Trophoblast cell (in vitro differentiated cells and primary cell): Measurements from ENCODE around the gene RPL31.

Experiments
- DNase-seq, 2 donors: peaks; one replicate each; pipeline ENCODE4 v3.0.0-alpha.2; 2016
- H2AFZ ChIP-seq: 2 replicates; pipeline ENCODE4 v1.6.1; 2013; ENCODE audit warnings: low read length, moderate library complexity, mild to moderate bottlenecking; ENCODE audit not compliant: insufficient read depth, poor library complexity
- H2AK5ac ChIP-seq: 2 replicates; pipeline ENCODE4 v1.6.1; 2013; ENCODE audit warnings: mild to moderate bottlenecking, low read length
- H2BK120ac ChIP-seq: 2 replicates; pipeline ENCODE4 v1.6.1; 2013; ENCODE audit warnings: low read length, mild to moderate bottlenecking, moderate library complexity; ENCODE audit not compliant: insufficient read depth, poor library complexity
- H2BK12ac ChIP-seq: 2 replicates; pipeline ENCODE4 v1.6.1; 2013; ENCODE audit warnings: mild to moderate bottlenecking, low read length, moderate library complexity
- H2BK5ac ChIP-seq: 2 replicates; pipeline ENCODE4 v1.6.1; 2013; ENCODE audit warnings: low read length, low read depth, moderate library complexity, mild to moderate bottlenecking; ENCODE audit not compliant: poor library complexity
- H3K14ac ChIP-seq: 2 replicates; pipeline ENCODE4 v1.6.1; 2013; ENCODE audit warnings: mild to moderate bottlenecking, low read length
- H3K18ac ChIP-seq: 2 replicates; pipeline ENCODE4 v1.6.1; 2013; ENCODE audit warnings: mild to moderate bottlenecking, low read length
- H3K23ac ChIP-seq: 2 replicates; pipeline ENCODE4 v1.6.1; 2013; ENCODE audit warnings: low read length
- H3K27ac ChIP-seq: 2 replicates; pipeline ENCODE4 v1.5.1; 2013; ENCODE audit warnings: low read depth, mild to moderate bottlenecking, inconsistent platforms, low read length, moderate library complexity
- H3K27me3 ChIP-seq: 2 replicates; pipeline ENCODE4 v1.6.1; 2013; ENCODE audit warnings: inconsistent platforms, mild to moderate bottlenecking, low read length, moderate library complexity; ENCODE audit not compliant: insufficient read depth
- H3K36me3 ChIP-seq, 2 experiments: 1 replicate in 1 of 2; 2 replicates in 1 of 2; pipeline ENCODE4 v1.6.1; 2013; ENCODE audit warnings: low read length in 2 of 2, mild to moderate bottlenecking in 2 of 2, moderate library complexity in 1 of 2; ENCODE audit not compliant: insufficient read depth in 2 of 2, control insufficient read depth in 1 of 2
- H3K4ac ChIP-seq: 2 replicates; pipeline ENCODE4 v1.6.1; 2013; ENCODE audit warnings: low read depth, mild to moderate bottlenecking, low read length, moderate library complexity
- H3K4me1 ChIP-seq, 2 experiments: 1 replicate in 1 of 2; 2 replicates in 1 of 2; pipeline ENCODE4 v1.6.1; 2013; ENCODE audit warnings: low read length in 2 of 2, mild to moderate bottlenecking in 2 of 2, moderate library complexity in 1 of 2; ENCODE audit not compliant: insufficient read depth in 2 of 2, control insufficient read depth in 1 of 2
- H3K4me2 ChIP-seq: 2 replicates; pipeline ENCODE4 v1.6.1; 2013; ENCODE audit warnings: inconsistent platforms, mild to moderate bottlenecking, low read length, moderate library complexity
- H3K4me3 ChIP-seq: 2 replicates; pipeline ENCODE4 v1.5.1; 2013; ENCODE audit warnings: mild to moderate bottlenecking, low read depth, low read length, inconsistent platforms
- H3K79me1 ChIP-seq: one replicate; pipeline ENCODE4 v1.6.1; 2013; ENCODE audit warnings: low read length
- H3K79me2 ChIP-seq: 2 replicates; pipeline ENCODE4 v1.6.1; 2013; ENCODE audit warnings: low read length, mild to moderate bottlenecking; ENCODE audit not compliant: control insufficient read depth, insufficient read depth, poor library complexity
- H3K9ac ChIP-seq: 2 replicates; pipeline ENCODE4 v1.6.1; 2013; ENCODE audit warnings: mild to moderate bottlenecking, low read length
- H3K9me3 ChIP-seq: 2 replicates; pipeline ENCODE4 v1.6.1; 2013; ENCODE audit warnings: low read depth, mild to moderate bottlenecking, control low read depth, inconsistent platforms, low read length; ENCODE audit not compliant: insufficient read depth
- H4K12ac ChIP-seq: 2 replicates; pipeline ENCODE4 v1.6.1; 2013; ENCODE audit warnings: low read depth, mild to moderate bottlenecking, low read length, moderate library complexity
- H4K8ac ChIP-seq: 2 replicates; pipeline ENCODE4 v1.6.1; 2013; ENCODE audit warnings: low read depth, mild to moderate bottlenecking, low read length, moderate library complexity
- H4K91ac ChIP-seq: one replicate; pipeline ENCODE4 v1.6.1; 2013; ENCODE audit warnings: low read depth, mild to moderate bottlenecking, low read length, moderate library complexity
- WGBS: extraction: QIAGEN DNeasy Blood & Tissue Kit; methylation state at CpG from one replicate; pipeline ENCODE4 v1.1.7; 2013; ENCODE audit warnings: missing lambda C conversion rate; ENCODE audit not compliant: insufficient read length, insufficient coverage; ENCODE audit errors: extremely low coverage; 5-methylcytosine and 5-hydroxymethylcytosine counted together

RPL31 gene

GRCh38 chr2:100978582-100979191 lies 23.4 kb upstream of the RPL31 start:
- Histone ChIP-seq H3K14ac (no peak overlapping the region), H2AK5ac (peak overlapping the region; percentile 20), H3K36me3 (no peaks in the 10 kb centered on the region), H2AFZ (no peak overlapping the region), H3K4me3 (no peak overlapping the region), H3K23ac (no peak overlapping the region), H3K4ac (peak overlapping the region; percentile 29), H2BK5ac (peak overlapping the region; percentile 36), H2BK120ac (peak overlapping the region; percentile 23), H3K79me2 (peaks cover 2% of the 10 kb centered on the region), H3K18ac (no peak overlapping the region), H2BK12ac (peak overlapping the region; percentile 76), H4K8ac (no peak overlapping the region), H3K4me1 (peaks cover 44 to 47% of the 10 kb centered on the region in 2 experiments), H4K12ac (no peak overlapping the region), H4K91ac (peak overlapping the region; percentile 66), H3K27me3 (no peaks in the 10 kb centered on the region), H3K9me3 (no peaks in the 10 kb centered on the region), H3K4me2 (no peak overlapping the region), H3K27ac (no peak overlapping the region), H3K79me1 (peaks cover 39% of the 10 kb centered on the region), H3K9ac (no peak overlapping the region)
- WGBS, result no CpG with 5 or more reads among the region's 16 CpGs
- no peak for DNase-seq

GRCh38 chr2:100980046-100980445 lies 22.0 kb upstream of the RPL31 start:
- Histone ChIP-seq H3K4me2 (no peak overlapping the region), H3K79me2 (peaks cover 2% of the 10 kb centered on the region), H2AK5ac (no peak overlapping the region), H3K14ac (no peak overlapping the region), H2BK5ac (no peak overlapping the region), H2BK12ac (peak overlapping the region; percentile 61), H3K4ac (no peak overlapping the region), H3K79me1 (peaks cover 39% of the 10 kb centered on the region), H3K27ac (no peak overlapping the region), H4K8ac (no peak overlapping the region), H3K27me3 (no peaks in the 10 kb centered on the region), H3K18ac (no peak overlapping the region), H3K9me3 (no peaks in the 10 kb centered on the region), H4K91ac (peak overlapping the region; percentile 58), H3K4me3 (no peak overlapping the region), H3K23ac (no peak overlapping the region), H2AFZ (no peak overlapping the region), H3K9ac (no peak overlapping the region), H2BK120ac (no peak overlapping the region), H3K36me3 (no peaks in the 10 kb centered on the region), H4K12ac (no peak overlapping the region), H3K4me1 (peaks cover 45 to 47% of the 10 kb centered on the region in 2 experiments)
- WGBS, result 100% methylated on average over 1 of the region's 12 CpGs
- DNase-seq, result peak in 1 of 2 donors; percentile 57

GRCh38 chr2:100981011-100981410 lies 21.1 kb upstream of the RPL31 start:
- H4K12ac ChIP-seq, result no peak overlapping the region
- H3K27ac ChIP-seq, result peak overlapping the region; percentile 88
- H3K4me1 ChIP-seq, result peaks cover 42 to 45% of the 10 kb centered on the region in 2 experiments
- no peak overlapping the region for H3K23ac ChIP-seq
- H2BK5ac ChIP-seq, result peak overlapping the region; percentile 42
- H4K8ac ChIP-seq, result peak overlapping the region; percentile 17
- peak overlapping the region; percentile 70 for H2BK120ac ChIP-seq
- no peaks in the 10 kb centered on the region for H3K36me3 ChIP-seq
- H4K91ac ChIP-seq, result peak overlapping the region; percentile 88
- DNase-seq, result peak in 1 of 2 donors; percentile 77
- no peak overlapping the region for H3K9ac ChIP-seq
- H3K14ac ChIP-seq, result peak overlapping the region; percentile 39
- H2AK5ac ChIP-seq, result no peak overlapping the region
- H3K4me3 ChIP-seq, result no peak overlapping the region
- H3K4ac ChIP-seq, result no peak overlapping the region
- no peaks in the 10 kb centered on the region for H3K9me3 ChIP-seq
- H3K18ac ChIP-seq, result peak overlapping the region; percentile 63
- peak overlapping the region; percentile 81 for H2BK12ac ChIP-seq
- peak overlapping the region; percentile 38 for H3K4me2 ChIP-seq
- H3K79me1 ChIP-seq, result peaks cover 36% of the 10 kb centered on the region
- H2AFZ ChIP-seq, result no peak overlapping the region
- no peaks in the 10 kb centered on the region for H3K27me3 ChIP-seq
- WGBS, result no CpG with 5 or more reads among the region's 2 CpGs
- peaks cover 2% of the 10 kb centered on the region for H3K79me2 ChIP-seq

GRCh38 chr2:100982431-100982861 lies 19.6 kb upstream of the RPL31 start:
- no peaks in the 10 kb centered on the region for H3K36me3 ChIP-seq
- H3K23ac ChIP-seq, result no peak overlapping the region
- H2AFZ ChIP-seq, result no peak overlapping the region
- H3K9ac ChIP-seq, result no peak overlapping the region
- H3K4me2 ChIP-seq, result no peak overlapping the region
- H3K9me3 ChIP-seq, result no peaks in the 10 kb centered on the region
- no peaks in the 10 kb centered on the region for H3K27me3 ChIP-seq
- peaks cover 28% of the 10 kb centered on the region for H3K79me1 ChIP-seq
- peak overlapping the region; percentile 88 for H4K91ac ChIP-seq
- no peak overlapping the region for H3K4ac ChIP-seq
- H4K12ac ChIP-seq, result no peak overlapping the region
- no peak overlapping the region for H2BK5ac ChIP-seq
- H3K27ac ChIP-seq, result no peak overlapping the region
- DNase-seq, result no peak
- H3K4me3 ChIP-seq, result no peak overlapping the region
- WGBS, result no CpG with 5 or more reads among the region's 8 CpGs
- peak overlapping the region; percentile 70 for H2BK120ac ChIP-seq
- H4K8ac ChIP-seq, result peak overlapping the region; percentile 47
- H2AK5ac ChIP-seq, result peak overlapping the region; percentile 71
- peaks cover 33% of the 10 kb centered on the region in 2 experiments for H3K4me1 ChIP-seq
- H3K14ac ChIP-seq, result peak overlapping the region; percentile 47
- peaks cover 2% of the 10 kb centered on the region for H3K79me2 ChIP-seq
- H3K18ac ChIP-seq, result peak overlapping the region; percentile 58
- H2BK12ac ChIP-seq, result peak overlapping the region; percentile 90
